Gastroesophageal sphincter (tissue), 4 donors: ENCODE data around the gene MICU2. TPM values are rescaled to one million over a fixed set of nuclear protein-coding genes. Genes with fewer than 3 reads are reported as not detected.

Source experiments
- ATAC-seq: fragments of 150-250 bp; one replicate; pipeline ENCODE4 v1.9.1; 2016; ENCODE audit warnings: mild to moderate bottlenecking, moderate library complexity
- H3K27ac ChIP-seq, 4 donors: fragments of 200-600 bp; sonication (generic) in 3 of 4; 1 replicate in 3 of 4; 2 replicates in 1 of 4; pipeline ENCODE4 v1.5.1; 2016 to 2019
- H3K27me3 ChIP-seq: fragments of 200-600 bp; sonication (generic); one replicate; pipeline ENCODE4 v1.5.1; 2019
- H3K36me3 ChIP-seq, 2 donors: fragments of 200-600 bp; sonication (generic); one replicate each; pipeline ENCODE4 v1.5.1; 2019; ENCODE audit warnings: control low read depth in 1 of 2
- H3K4me1 ChIP-seq, 3 donors: fragments of 200-600 bp; sonication (generic); 1 replicate in 2 of 3; 2 replicates in 1 of 3; pipeline ENCODE4 v1.5.1; 2016 to 2019; ENCODE audit warnings: control low read depth in 2 of 3
- H3K4me3 ChIP-seq, 2 donors: fragments of 200-600 bp; sonication (generic); one replicate each; pipeline ENCODE4 v1.5.1; 2019; ENCODE audit warnings: mild to moderate bottlenecking in 1 of 2, moderate library complexity in 1 of 2
- H3K9me3 ChIP-seq, 3 donors: fragments of 200-600 bp; sonication (generic); one replicate each; pipeline ENCODE4 v1.5.1; 2017 to 2019; ENCODE audit warnings: control low read depth in 2 of 3
- EP300 ChIP-seq: sonication (generic); formaldehyde crosslinking; IDR thresholded peaks from one replicate; pipeline ENCODE4 v1.6.1; 2017; ENCODE audit warnings: antibody characterized with exemption, mild to moderate bottlenecking
- POLR2A ChIP-seq, 2 donors: fragments of 450-650 bp; IDR thresholded peaks; one replicate each; pipeline ENCODE4 v1.6.1; 2017; ENCODE audit warnings: antibody characterized with exemption in 2 of 2, mild to moderate bottlenecking in 2 of 2, moderate library complexity in 1 of 2
- POLR2AphosphoS5 ChIP-seq: sonication (generic); formaldehyde crosslinking; IDR thresholded peaks from one replicate; pipeline ENCODE4 v1.6.1; 2017; ENCODE audit warnings: antibody characterized with exemption
- WGBS, 2 donors: methylation state at CpG; one replicate each; pipeline ENCODE4 v1.1.5; 2018; ENCODE audit warnings: low coverage in 1 of 2; 5-methylcytosine and 5-hydroxymethylcytosine counted together
- total RNA-seq, 4 donors: library from RNA; depleted of rRNA; stranded (reverse); fragments of >200 nt; gene quantifications; one replicate each; pipeline ENCODE4 v1.1.0, GENCODE V29; 2016
- TF ChIP-seq, protein P1 (sequence below), 4 experiments: fragments of 200-600 bp in 2 of 4; fragments of 450-650 bp in 2 of 4; sonication (generic) in 1 of 4; IDR thresholded peaks; one replicate each; pipeline ENCODE4 v1.5.1; 2017 to 2019; ENCODE audit warnings: antibody characterized with exemption in 4 of 4, mild to moderate bottlenecking in 2 of 4, moderate library complexity in 2 of 4

MICU2 gene
- total RNA-seq, 4 donors from 2014 or later = 35.2 to 67.7 (median 42.0) TPM

DNA sequence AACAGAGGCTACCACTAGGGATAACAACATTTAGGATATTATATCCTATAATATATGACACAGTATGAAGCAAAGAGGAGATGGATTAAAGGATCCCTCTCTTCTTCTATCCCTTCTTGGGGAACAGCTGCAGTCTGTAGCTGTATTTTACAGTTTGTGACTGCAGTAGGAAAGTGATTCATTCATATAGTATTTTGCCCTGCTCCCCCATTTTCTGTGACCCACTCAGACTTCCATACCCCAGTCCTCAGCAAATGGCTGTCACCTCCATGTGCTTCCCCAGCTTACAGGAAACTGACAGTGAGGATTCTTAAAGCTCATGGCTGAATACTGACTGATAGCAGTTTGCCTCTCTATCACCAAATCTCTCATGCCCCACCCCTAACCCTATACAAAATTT is 27.5 kb downstream of the MICU2 start:
- Histone ChIP-seq H3K4me3 (no peak overlapping the region), H3K9me3 (no peaks in the 10 kb centered on the region), H3K27ac (no peak overlapping the region), H3K4me1 (no peaks in the 10 kb centered on the region), H3K36me3 (no peaks in the 10 kb centered on the region), H3K27me3 (no peaks in the 10 kb centered on the region)
- ATAC-seq = no peak
- TF ChIP-seq POLR2A (IDR thresholded peaks at IDR 0.05) = no peak
- TF ChIP-seq, protein P1, sequence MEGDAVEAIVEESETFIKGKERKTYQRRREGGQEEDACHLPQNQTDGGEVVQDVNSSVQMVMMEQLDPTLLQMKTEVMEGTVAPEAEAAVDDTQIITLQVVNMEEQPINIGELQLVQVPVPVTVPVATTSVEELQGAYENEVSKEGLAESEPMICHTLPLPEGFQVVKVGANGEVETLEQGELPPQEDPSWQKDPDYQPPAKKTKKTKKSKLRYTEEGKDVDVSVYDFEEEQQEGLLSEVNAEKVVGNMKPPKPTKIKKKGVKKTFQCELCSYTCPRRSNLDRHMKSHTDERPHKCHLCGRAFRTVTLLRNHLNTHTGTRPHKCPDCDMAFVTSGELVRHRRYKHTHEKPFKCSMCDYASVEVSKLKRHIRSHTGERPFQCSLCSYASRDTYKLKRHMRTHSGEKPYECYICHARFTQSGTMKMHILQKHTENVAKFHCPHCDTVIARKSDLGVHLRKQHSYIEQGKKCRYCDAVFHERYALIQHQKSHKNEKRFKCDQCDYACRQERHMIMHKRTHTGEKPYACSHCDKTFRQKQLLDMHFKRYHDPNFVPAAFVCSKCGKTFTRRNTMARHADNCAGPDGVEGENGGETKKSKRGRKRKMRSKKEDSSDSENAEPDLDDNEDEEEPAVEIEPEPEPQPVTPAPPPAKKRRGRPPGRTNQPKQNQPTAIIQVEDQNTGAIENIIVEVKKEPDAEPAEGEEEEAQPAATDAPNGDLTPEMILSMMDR (IDR thresholded peaks at IDR 0.05) = no peak
- TF ChIP-seq POLR2AphosphoS5 = no peak
- no peak for TF ChIP-seq EP300

DNA sequence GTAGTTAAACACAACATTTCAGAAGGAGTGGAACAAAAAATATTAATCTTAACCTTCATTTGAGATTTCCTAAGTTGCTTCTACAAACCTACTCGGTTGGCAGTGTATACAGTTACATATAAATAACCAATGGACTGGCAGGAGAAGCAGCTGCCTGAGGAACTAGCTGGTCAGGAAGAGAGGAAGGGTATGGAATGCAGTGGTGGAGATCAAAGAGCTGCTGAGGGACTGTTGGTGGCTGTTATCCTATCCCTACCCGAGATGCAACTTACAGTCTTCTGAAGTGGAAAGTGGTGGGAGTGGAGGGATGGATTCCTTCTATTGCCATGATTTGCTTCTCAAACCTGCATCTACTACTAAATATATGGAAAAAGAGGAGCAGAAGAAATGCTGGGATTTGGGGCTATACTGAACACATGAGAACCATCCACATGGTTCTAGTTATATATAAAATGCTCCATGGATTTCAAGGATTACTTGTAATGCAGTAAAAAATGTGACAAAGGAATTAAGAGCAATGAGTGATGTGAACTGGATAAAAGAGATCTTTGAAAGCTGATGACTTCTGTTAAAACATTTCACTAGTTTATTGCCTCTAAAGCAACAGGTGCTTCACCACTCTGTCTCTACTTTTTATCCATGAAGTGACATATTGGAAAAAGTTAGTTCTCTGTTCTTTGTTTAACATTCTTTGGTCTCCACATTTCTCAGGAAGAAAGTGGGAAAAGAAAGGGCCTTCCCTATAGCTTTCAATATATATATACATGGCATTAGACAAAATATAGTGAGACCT is 29.9 kb downstream of the MICU2 start:
- H3K27ac ChIP-seq = no peak overlapping the region
- ATAC-seq = no peak
- 56 to 60% methylated on average over 1 to 2 of the region's 2 CpGs for WGBS, 2 donors
- no peaks in the 10 kb centered on the region for H3K9me3 ChIP-seq
- H3K4me1 ChIP-seq = no peaks in the 10 kb centered on the region
- no peak for TF ChIP-seq POLR2AphosphoS5
- TF ChIP-seq EP300 = no peak
- TF ChIP-seq, protein P1 (IDR thresholded peaks at IDR 0.05) = no peak
- TF ChIP-seq POLR2A (IDR thresholded peaks at IDR 0.05) = no peak
- H3K4me3 ChIP-seq = no peak overlapping the region
- H3K27me3 ChIP-seq = no peaks in the 10 kb centered on the region
- no peaks in the 10 kb centered on the region for H3K36me3 ChIP-seq

DNA sequence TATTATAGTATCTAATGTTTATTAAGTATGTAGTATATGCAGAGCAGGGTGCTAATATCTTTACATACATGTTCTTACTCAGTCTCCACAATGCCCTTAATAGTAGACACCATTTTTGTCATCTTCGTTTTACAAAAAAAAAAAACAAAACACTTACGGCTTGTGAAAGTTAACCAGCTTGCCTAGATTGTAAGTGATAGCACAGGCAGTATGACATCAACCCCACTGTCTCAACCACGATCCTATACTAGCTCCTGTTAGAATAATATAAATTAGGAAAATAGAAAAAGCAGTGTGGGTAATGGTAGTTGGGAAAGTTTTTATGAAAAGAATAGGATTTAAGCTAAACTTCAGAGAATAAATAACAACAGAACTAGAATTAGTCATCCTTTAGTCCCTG is 34.3 kb downstream of the MICU2 start:
- TF ChIP-seq POLR2A (IDR thresholded peaks at IDR 0.05) = no peak
- no peak for TF ChIP-seq EP300
- TF ChIP-seq, protein P1 (IDR thresholded peaks at IDR 0.05) = no peak
- TF ChIP-seq POLR2AphosphoS5 = no peak
- H3K36me3 ChIP-seq = peaks cover 0 to 19% of the 10 kb centered on the region in 2 donors
- 88 to 90% methylated on average over 2 to 3 of the region's 3 CpGs for WGBS, 2 donors
- no peaks in the 10 kb centered on the region for H3K27me3 ChIP-seq
- H3K4me3 ChIP-seq = no peak overlapping the region
- H3K4me1 ChIP-seq = no peaks in the 10 kb centered on the region
- H3K27ac ChIP-seq = no peak overlapping the region
- H3K9me3 ChIP-seq = no peaks in the 10 kb centered on the region
- ATAC-seq = no peak

DNA sequence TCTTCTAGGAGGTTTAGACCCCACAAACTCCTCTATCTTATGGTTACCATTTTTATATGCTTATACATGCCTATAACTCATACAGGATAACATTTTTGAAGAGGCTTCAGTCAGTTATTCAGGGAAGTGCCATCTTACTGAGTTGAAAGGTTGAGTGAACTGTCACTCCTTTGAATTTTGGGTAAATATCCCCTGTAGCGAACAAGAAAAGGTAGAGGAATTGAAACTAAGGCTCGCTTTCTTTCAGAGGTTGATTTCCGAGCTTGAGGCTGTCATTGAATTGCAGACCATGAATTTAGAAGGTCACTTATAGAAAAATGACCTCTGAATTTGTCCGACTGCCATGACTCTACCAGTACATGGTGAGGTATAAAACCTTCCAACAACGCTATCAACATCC is 35.1 kb downstream of the MICU2 start:
- 93 to 96% methylated on average over 5 of the region's 5 CpGs for WGBS, 2 donors
- no peaks in the 10 kb centered on the region for H3K4me1 ChIP-seq
- no peak overlapping the region for H3K4me3 ChIP-seq
- H3K27me3 ChIP-seq = no peaks in the 10 kb centered on the region
- H3K27ac ChIP-seq = no peak overlapping the region
- H3K36me3 ChIP-seq = peaks cover 0 to 28% of the 10 kb centered on the region in 2 donors
- TF ChIP-seq, protein P1 (IDR thresholded peaks at IDR 0.05) = no peak
- H3K9me3 ChIP-seq = no peaks in the 10 kb centered on the region
- ATAC-seq = no peak

DNA sequence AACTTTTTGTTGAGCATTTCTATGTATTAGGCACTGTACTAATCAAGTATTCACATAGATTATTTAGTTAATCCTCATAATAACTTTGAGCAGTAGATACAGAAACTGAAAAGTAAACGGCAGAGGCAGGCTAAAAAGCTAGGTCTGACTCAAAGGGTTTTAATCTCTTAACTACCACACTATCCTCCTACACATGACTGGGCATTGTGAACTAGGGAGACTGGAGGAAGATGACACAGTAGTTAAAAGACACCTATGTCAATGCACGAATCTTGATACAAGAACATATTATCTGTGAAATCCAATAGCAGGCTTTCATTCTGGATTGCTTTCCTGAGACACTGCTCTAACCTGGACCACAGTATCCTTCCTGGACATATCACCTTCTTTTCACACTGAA is 36.3 kb downstream of the MICU2 start:
- H3K27me3 ChIP-seq = no peaks in the 10 kb centered on the region
- ATAC-seq = no peak
- 63 to 90% methylated on average over 2 of the region's 2 CpGs for WGBS, 2 donors
- H3K4me3 ChIP-seq = no peak overlapping the region
- H3K9me3 ChIP-seq = no peaks in the 10 kb centered on the region
- H3K4me1 ChIP-seq = no peaks in the 10 kb centered on the region
- H3K36me3 ChIP-seq = peaks cover 0 to 39% of the 10 kb centered on the region in 2 donors
- H3K27ac ChIP-seq = no peak overlapping the region
- TF ChIP-seq POLR2AphosphoS5 (no peak), EP300 (no peak), POLR2A (IDR thresholded peaks at IDR 0.05) (no peak)
- TF ChIP-seq, protein P1 (IDR thresholded peaks at IDR 0.05) = no peak
